VCaP (cell line): ENCODE results near the gene VTCN1.

Experiments used
- H3K27ac ChIP-seq: fragments of 450-650 bp; 2 replicates; pipeline ENCODE4 v1.5.1; 2017
- CTCF ChIP-seq: fragments of 450-650 bp; conservative IDR thresholded peaks from 2 replicates; pipeline ENCODE4 v1.5.1; 2017; ENCODE audit warnings: mild to moderate bottlenecking, moderate library complexity

Gene VTCN1

GRCh38 chr1:117177376-117177775 lies 33.4 kb downstream of the VTCN1 start:
- no peak overlapping the region for H3K27ac ChIP-seq
- no peak for TF ChIP-seq CTCF

GRCh38 chr1:117176579-117176978 lies 34.1 kb downstream of the VTCN1 start:
- no peak for TF ChIP-seq CTCF
- no peak overlapping the region for H3K27ac ChIP-seq

GRCh38 chr1:117174851-117175250 lies 35.9 kb downstream of the VTCN1 start:
- no peak for TF ChIP-seq CTCF
- no peak overlapping the region for H3K27ac ChIP-seq

- no peak overlapping the region for H3K27ac ChIP-seq
- no peak for TF ChIP-seq CTCF
Measured at GRCh38 chr1:117173691-117174090, 37.0 kb downstream of the VTCN1 start.

GRCh38 chr1:117173006-117173405 lies 37.7 kb downstream of the VTCN1 start:
- no peak overlapping the region for H3K27ac ChIP-seq
- no peak for TF ChIP-seq CTCF

- H3K27ac ChIP-seq: peak overlapping the region; percentile 36
- TF ChIP-seq CTCF: no peak
Measured at GRCh38 chr1:117171900-117172511, 38.7 kb downstream of the VTCN1 start.

GRCh38 chr1:117169871-117170596 lies 40.7 kb downstream of the VTCN1 start:
- no peak for TF ChIP-seq CTCF
- H3K27ac ChIP-seq: no peak overlapping the region
